Measurements from ENCODE around the gene RCN1. TPM values are rescaled to one million over a fixed set of nuclear protein-coding genes. Genes with fewer than 3 reads are reported as not detected.

The RCN1 gene
- total and polyA plus RNA-seq, 9 of the 15 experiments (the other 6 are each of a cell fraction or from before 2014, with no cell fraction given) = 2.1 to 8.7 (median 7.2) TPM

DNA sequence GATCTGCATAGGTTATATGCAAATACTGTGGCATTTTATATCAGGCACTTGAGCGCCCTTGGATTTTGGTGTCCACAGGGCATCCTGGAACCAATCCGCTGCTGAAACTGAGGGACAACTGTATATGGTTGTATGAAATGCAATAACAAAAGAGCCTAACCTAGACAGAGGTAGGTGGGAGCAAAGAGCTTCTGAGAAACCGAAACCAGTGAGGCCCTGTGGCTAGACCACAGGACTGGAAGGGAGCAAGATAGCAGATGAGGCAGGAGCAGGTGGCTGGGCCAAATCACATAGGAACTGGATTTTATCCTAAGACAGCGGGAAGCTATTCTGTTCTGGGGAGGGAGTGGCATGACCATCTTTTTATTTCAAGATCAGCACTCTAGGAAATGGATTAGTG is 30.1 kb downstream of the RCN1 start (continued):
- TF ChIP-seq, protein P1, sequence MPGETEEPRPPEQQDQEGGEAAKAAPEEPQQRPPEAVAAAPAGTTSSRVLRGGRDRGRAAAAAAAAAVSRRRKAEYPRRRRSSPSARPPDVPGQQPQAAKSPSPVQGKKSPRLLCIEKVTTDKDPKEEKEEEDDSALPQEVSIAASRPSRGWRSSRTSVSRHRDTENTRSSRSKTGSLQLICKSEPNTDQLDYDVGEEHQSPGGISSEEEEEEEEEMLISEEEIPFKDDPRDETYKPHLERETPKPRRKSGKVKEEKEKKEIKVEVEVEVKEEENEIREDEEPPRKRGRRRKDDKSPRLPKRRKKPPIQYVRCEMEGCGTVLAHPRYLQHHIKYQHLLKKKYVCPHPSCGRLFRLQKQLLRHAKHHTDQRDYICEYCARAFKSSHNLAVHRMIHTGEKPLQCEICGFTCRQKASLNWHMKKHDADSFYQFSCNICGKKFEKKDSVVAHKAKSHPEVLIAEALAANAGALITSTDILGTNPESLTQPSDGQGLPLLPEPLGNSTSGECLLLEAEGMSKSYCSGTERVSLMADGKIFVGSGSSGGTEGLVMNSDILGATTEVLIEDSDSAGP (CRISPR knock-in tag; IDR thresholded peaks at IDR 0.05) = no peak

DNA sequence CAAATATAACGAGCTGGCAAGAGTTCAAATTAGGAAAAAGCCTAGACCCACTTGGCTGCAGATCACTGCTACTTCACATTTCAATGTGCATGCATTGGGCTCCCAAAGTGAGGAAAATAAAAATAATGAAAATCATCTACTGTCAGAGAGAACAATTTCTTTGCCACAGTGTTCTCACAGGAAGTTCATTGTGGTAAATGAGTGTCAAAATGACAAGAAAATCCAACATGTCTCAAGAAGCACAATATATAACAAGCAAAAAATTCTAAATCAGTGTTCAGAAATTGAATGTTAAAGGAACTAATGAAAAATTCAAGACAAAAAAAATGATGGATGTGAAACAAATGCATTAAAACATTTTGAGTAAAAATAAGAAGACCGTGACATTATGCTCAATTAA is 31.3 kb downstream of the RCN1 start:
- DNase-seq (ENCODE audit: extremely low read depth in 1 of 4, low spot score in 3 of 4) = no peak
- no TSS peak for BruUV-seq (replicated peaks)
- intact Hi-C loops (cut with micrococcal nuclease) (no loop called here), in situ Hi-C loops (cut with MboI) (no loop called here)
- Histone ChIP-seq H3K4me3 (no peak overlapping the region), H4K20me1 (replicated peaks; ENCODE audit: control insufficient read depth, insufficient read depth, low read length) (no peaks in the 10 kb centered on the region), H3K9me1 (ENCODE audit: control insufficient read depth, insufficient read depth, low read length) (no peaks in the 10 kb centered on the region), H3K27ac (ENCODE audit: extremely low read depth, low read depth, low read length) (no peak overlapping the region), H3K36me3 (ENCODE audit: control insufficient read depth, insufficient read depth, low read length) (no peaks in the 10 kb centered on the region), H3K9me3 (replicated peaks; ENCODE audit: control insufficient read depth, insufficient read depth, low read depth, low read length) (no peaks in the 10 kb centered on the region), H3K79me2 (ENCODE audit: control insufficient read depth, insufficient read depth, low read length) (no peaks in the 10 kb centered on the region), H3K9ac (ENCODE audit: insufficient read depth in 1 of 2, low read depth in 2 of 2, low read length in 2 of 2) (no peak overlapping the region), H2AFZ (ENCODE audit: low read depth, low read length) (no peak overlapping the region), H3K27me3 (ENCODE audit: control insufficient read depth in 2 of 2, insufficient read depth in 2 of 2, low read length in 2 of 2) (0 out of 5 replicates have a peak, but pooled peaks cover 0 to 4% of the 10 kb centered on the region in 2 experiments), H3K4me1 (replicated peaks in 1 of 2; ENCODE audit: control insufficient read depth in 2 of 2, insufficient read depth in 2 of 2, low read length in 2 of 2) (no peaks in the 10 kb centered on the region), H3K4me2 (ENCODE audit: insufficient read depth, low read length) (no peak overlapping the region)
- ChIA-PET POLR2A (no interaction called here), CTCF (ENCODE audit: low intra/inter-chr PET ratio) (no interaction called here)
- ATAC-seq = no peak
- FAIRE-seq = no peak
- WGBS (ENCODE audit: insufficient coverage, low coverage, missing lambda C conversion rate) = 0% methylated on average over 2 of the region's 2 CpGs
- TF ChIP-seq, protein P2, sequence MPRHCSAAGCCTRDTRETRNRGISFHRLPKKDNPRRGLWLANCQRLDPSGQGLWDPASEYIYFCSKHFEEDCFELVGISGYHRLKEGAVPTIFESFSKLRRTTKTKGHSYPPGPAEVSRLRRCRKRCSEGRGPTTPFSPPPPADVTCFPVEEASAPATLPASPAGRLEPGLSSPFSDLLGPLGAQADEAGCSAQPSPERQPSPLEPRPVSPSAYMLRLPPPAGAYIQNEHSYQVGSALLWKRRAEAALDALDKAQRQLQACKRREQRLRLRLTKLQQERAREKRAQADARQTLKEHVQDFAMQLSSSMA (CRISPR knock-in tag; IDR thresholded peaks at IDR 0.05) = no peak
- TF ChIP-seq, protein P3, sequence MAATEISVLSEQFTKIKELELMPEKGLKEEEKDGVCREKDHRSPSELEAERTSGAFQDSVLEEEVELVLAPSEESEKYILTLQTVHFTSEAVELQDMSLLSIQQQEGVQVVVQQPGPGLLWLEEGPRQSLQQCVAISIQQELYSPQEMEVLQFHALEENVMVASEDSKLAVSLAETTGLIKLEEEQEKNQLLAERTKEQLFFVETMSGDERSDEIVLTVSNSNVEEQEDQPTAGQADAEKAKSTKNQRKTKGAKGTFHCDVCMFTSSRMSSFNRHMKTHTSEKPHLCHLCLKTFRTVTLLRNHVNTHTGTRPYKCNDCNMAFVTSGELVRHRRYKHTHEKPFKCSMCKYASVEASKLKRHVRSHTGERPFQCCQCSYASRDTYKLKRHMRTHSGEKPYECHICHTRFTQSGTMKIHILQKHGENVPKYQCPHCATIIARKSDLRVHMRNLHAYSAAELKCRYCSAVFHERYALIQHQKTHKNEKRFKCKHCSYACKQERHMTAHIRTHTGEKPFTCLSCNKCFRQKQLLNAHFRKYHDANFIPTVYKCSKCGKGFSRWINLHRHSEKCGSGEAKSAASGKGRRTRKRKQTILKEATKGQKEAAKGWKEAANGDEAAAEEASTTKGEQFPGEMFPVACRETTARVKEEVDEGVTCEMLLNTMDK (IDR thresholded peaks at IDR 0.05; ENCODE audit: borderline replicate concordance, insufficient read depth, low read depth, low read length, poor library complexity, severe bottlenecking) = no peak
- TF ChIP-seq ZNF347 (CRISPR knock-in tag; IDR thresholded peaks at IDR 0.05; ENCODE audit: low read depth) (no peak), ZNF408 (CRISPR knock-in tag; IDR thresholded peaks at IDR 0.05; ENCODE audit: low read depth) (no peak), TSC22D4 (tag; IDR thresholded peaks at IDR 0.05) (no peak), PPARD (CRISPR knock-in tag; IDR thresholded peaks at IDR 0.05) (no peak), MCM3 (IDR thresholded peaks at IDR 0.05) (no peak), KAT2B (IDR thresholded peaks at IDR 0.05; ENCODE audit: low read depth, low read length) (no peak), NR1H2 (CRISPR knock-in tag; IDR thresholded peaks at IDR 0.05) (no peak)
- TF ChIP-seq, protein P4, sequence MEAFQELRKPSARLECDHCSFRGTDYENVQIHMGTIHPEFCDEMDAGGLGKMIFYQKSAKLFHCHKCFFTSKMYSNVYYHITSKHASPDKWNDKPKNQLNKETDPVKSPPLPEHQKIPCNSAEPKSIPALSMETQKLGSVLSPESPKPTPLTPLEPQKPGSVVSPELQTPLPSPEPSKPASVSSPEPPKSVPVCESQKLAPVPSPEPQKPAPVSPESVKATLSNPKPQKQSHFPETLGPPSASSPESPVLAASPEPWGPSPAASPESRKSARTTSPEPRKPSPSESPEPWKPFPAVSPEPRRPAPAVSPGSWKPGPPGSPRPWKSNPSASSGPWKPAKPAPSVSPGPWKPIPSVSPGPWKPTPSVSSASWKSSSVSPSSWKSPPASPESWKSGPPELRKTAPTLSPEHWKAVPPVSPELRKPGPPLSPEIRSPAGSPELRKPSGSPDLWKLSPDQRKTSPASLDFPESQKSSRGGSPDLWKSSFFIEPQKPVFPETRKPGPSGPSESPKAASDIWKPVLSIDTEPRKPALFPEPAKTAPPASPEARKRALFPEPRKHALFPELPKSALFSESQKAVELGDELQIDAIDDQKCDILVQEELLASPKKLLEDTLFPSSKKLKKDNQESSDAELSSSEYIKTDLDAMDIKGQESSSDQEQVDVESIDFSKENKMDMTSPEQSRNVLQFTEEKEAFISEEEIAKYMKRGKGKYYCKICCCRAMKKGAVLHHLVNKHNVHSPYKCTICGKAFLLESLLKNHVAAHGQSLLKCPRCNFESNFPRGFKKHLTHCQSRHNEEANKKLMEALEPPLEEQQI (IDR thresholded peaks at IDR 0.05) = no peak
- TF ChIP-seq, protein P5, sequence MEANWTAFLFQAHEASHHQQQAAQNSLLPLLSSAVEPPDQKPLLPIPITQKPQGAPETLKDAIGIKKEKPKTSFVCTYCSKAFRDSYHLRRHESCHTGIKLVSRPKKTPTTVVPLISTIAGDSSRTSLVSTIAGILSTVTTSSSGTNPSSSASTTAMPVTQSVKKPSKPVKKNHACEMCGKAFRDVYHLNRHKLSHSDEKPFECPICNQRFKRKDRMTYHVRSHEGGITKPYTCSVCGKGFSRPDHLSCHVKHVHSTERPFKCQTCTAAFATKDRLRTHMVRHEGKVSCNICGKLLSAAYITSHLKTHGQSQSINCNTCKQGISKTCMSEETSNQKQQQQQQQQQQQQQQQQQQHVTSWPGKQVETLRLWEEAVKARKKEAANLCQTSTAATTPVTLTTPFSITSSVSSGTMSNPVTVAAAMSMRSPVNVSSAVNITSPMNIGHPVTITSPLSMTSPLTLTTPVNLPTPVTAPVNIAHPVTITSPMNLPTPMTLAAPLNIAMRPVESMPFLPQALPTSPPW (CRISPR knock-in tag; IDR thresholded peaks at IDR 0.05) = no peak
